PC-9 (cell line): ENCODE results near the gene PLSCR4.

ENCODE experiments used
- CTCF ChIP-seq: fragments of 200-600 bp; sonication (generic); conservative IDR thresholded peaks from 2 replicates; pipeline ENCODE4 v1.6.1; 2017; ENCODE audit warnings: mixed run types, antibody characterized with exemption, mild to moderate bottlenecking, moderate library complexity
- EZH2 ChIP-seq: fragments of 200-600 bp; sonication (generic); IDR thresholded peaks from 2 replicates; pipeline ENCODE4 v1.8.0; 2017; ENCODE audit warnings: antibody characterized with exemption, low read depth

- no peak for TF ChIP-seq CTCF
- no peak for TF ChIP-seq EZH2
Observed at GRCh38 chr3:146148468-146148931, 102.4 kb downstream of the PLSCR4 start.
